Endodermal cell (in vitro differentiated cells): ENCODE results near the gene LSM14B. TPM values are rescaled to one million over a fixed set of nuclear protein-coding genes. Genes with fewer than 3 reads are reported as not detected.
A peak's percentile ranks its signal among the peaks of the same experiment; 100 is the strongest.

Experiments used
- DNase-seq: peaks from one replicate; pipeline ENCODE4 v3.0.0-alpha.2; 2017
- H3K27ac ChIP-seq: 2 replicates; pipeline ENCODE4 v1.5.1; 2013; ENCODE audit warnings: mild to moderate bottlenecking, low read depth, low read length, moderate library complexity
- H3K27me3 ChIP-seq: 2 replicates; pipeline ENCODE4 v1.6.1; 2013; ENCODE audit warnings: mild to moderate bottlenecking, low read length, moderate library complexity; ENCODE audit not compliant: insufficient read depth, control insufficient read depth, poor library complexity, severe bottlenecking
- H3K36me3 ChIP-seq: 2 replicates; pipeline ENCODE4 v1.7.0; 2013; ENCODE audit warnings: mild to moderate bottlenecking, low read length, moderate library complexity; ENCODE audit not compliant: control insufficient read depth, insufficient read depth
- H3K4me1 ChIP-seq: one replicate; pipeline ENCODE4 v1.7.0; 2013; ENCODE audit warnings: low read length; ENCODE audit not compliant: control insufficient read depth, insufficient read depth
- H3K4me3 ChIP-seq: 2 replicates; pipeline ENCODE4 v1.5.1; 2013; ENCODE audit warnings: mild to moderate bottlenecking, low read length, moderate library complexity
- H3K9ac ChIP-seq: 2 replicates; pipeline ENCODE4 v1.6.1; 2013; ENCODE audit warnings: mild to moderate bottlenecking, low read length, moderate library complexity; ENCODE audit not compliant: poor library complexity, severe bottlenecking; ENCODE audit errors: extremely low read depth
- H3K9me3 ChIP-seq: 2 replicates; pipeline ENCODE4 v1.6.1; 2013; ENCODE audit warnings: mild to moderate bottlenecking, low read length, moderate library complexity; ENCODE audit not compliant: control insufficient read depth
- H3K27ac Mint-ChIP-seq: 2 replicates; pipeline ENCODE4 v1.8.0; 2020; ENCODE audit warnings: mixed read lengths
- H3K27me3 Mint-ChIP-seq: 2 replicates; pipeline ENCODE4 v1.8.0; 2021; ENCODE audit warnings: mild to moderate bottlenecking, mixed read lengths; ENCODE audit not compliant: insufficient read depth
- H3K36me3 Mint-ChIP-seq: 2 replicates; pipeline ENCODE4 v1.8.0; 2020; ENCODE audit warnings: low read depth, mixed read lengths
- H3K4me1 Mint-ChIP-seq: 2 replicates; pipeline ENCODE4 v1.8.0; 2020; ENCODE audit warnings: mixed read lengths
- H3K4me3 Mint-ChIP-seq: 2 replicates; pipeline ENCODE4 v1.8.0; 2020; ENCODE audit warnings: mild to moderate bottlenecking, moderate library complexity, mixed read lengths
- H3K9me3 Mint-ChIP-seq: 2 replicates; pipeline ENCODE4 v1.8.0; 2020; ENCODE audit warnings: mild to moderate bottlenecking, mixed read lengths
- WGBS, 2 experiments: methylation state at CpG; one replicate each; pipeline versions ENCODE4 v1.1.5 to v1.1.7; 2013; ENCODE audit warnings: missing lambda C conversion rate in 2 of 2, mixed read lengths in 1 of 2; ENCODE audit not compliant: insufficient coverage in 1 of 2, insufficient read length in 1 of 2; 5-methylcytosine and 5-hydroxymethylcytosine counted together
- total RNA-seq, 2 donors: library from RNA; stranded (reverse); fragmentation: NEBNext Ultra II Directional in 1 of 2; extraction: Animal tissue kit (Norgen Biotek cat#: 25700) in 1 of 2; gene quantifications; 2 replicates in 1 of 2; 3 replicates in 1 of 2; pipeline ENCODE4 v1.2.1, GENCODE V29; 2021
- TF ChIP-seq, protein P1 (sequence below): fragments of 200-600 bp; sonication (generic); conservative IDR thresholded peaks from 2 replicates; pipeline ENCODE4 v1.5.0; 2021; ENCODE audit warnings: antibody characterized with exemption, mild to moderate bottlenecking

The LSM14B gene
- total RNA-seq, 2 donors from 2014 or later = 89.1 to 91.1 TPM

GRCh38 chr20:62085206-62085605 is 37.1 kb upstream of the LSM14B start:
- no peak overlapping the region for H3K9ac ChIP-seq
- DNase-seq = no peak
- H3K4me1 ChIP-seq = no peaks in the 10 kb centered on the region
- Mint-ChIP-seq H3K4me1 (no peaks in the 10 kb centered on the region), H3K4me3 (no peak overlapping the region), H3K9me3 (no peaks in the 10 kb centered on the region), H3K36me3 (no peaks in the 10 kb centered on the region), H3K27me3 (peaks cover 5% of the 10 kb centered on the region), H3K27ac (no peak overlapping the region)
- 88 to 93% methylated on average over 7 to 9 of the region's 9 CpGs for WGBS, 2 experiments
- TF ChIP-seq, protein P1, sequence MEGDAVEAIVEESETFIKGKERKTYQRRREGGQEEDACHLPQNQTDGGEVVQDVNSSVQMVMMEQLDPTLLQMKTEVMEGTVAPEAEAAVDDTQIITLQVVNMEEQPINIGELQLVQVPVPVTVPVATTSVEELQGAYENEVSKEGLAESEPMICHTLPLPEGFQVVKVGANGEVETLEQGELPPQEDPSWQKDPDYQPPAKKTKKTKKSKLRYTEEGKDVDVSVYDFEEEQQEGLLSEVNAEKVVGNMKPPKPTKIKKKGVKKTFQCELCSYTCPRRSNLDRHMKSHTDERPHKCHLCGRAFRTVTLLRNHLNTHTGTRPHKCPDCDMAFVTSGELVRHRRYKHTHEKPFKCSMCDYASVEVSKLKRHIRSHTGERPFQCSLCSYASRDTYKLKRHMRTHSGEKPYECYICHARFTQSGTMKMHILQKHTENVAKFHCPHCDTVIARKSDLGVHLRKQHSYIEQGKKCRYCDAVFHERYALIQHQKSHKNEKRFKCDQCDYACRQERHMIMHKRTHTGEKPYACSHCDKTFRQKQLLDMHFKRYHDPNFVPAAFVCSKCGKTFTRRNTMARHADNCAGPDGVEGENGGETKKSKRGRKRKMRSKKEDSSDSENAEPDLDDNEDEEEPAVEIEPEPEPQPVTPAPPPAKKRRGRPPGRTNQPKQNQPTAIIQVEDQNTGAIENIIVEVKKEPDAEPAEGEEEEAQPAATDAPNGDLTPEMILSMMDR = no peak
- H3K27ac ChIP-seq = no peak overlapping the region
- no peaks in the 10 kb centered on the region for H3K36me3 ChIP-seq
- H3K4me3 ChIP-seq = no peak overlapping the region
- no peaks in the 10 kb centered on the region for H3K27me3 ChIP-seq
- H3K9me3 ChIP-seq = no peaks in the 10 kb centered on the region

- H3K4me3 Mint-ChIP-seq = no peak overlapping the region
- H3K36me3 ChIP-seq = no peaks in the 10 kb centered on the region
- no peaks in the 10 kb centered on the region for H3K4me1 Mint-ChIP-seq
- TF ChIP-seq, protein P1 = no peak
- no peaks in the 10 kb centered on the region for H3K36me3 Mint-ChIP-seq
- no peaks in the 10 kb centered on the region for H3K27me3 Mint-ChIP-seq
- no peak overlapping the region for H3K27ac Mint-ChIP-seq
- H3K27ac ChIP-seq = no peak overlapping the region
- H3K4me1 ChIP-seq = no peaks in the 10 kb centered on the region
- H3K9ac ChIP-seq = no peak overlapping the region
- no peak overlapping the region for H3K4me3 ChIP-seq
- peaks cover 2% of the 10 kb centered on the region for H3K9me3 Mint-ChIP-seq
- peak; percentile 66 for DNase-seq
- WGBS, 2 experiments = 64 to 74% methylated on average over 8 to 11 of the region's 11 CpGs
- no peaks in the 10 kb centered on the region for H3K9me3 ChIP-seq
- H3K27me3 ChIP-seq = no peaks in the 10 kb centered on the region
Measured at GRCh38 chr20:62087227-62087626, 35.0 kb upstream of the LSM14B start.

DNA sequence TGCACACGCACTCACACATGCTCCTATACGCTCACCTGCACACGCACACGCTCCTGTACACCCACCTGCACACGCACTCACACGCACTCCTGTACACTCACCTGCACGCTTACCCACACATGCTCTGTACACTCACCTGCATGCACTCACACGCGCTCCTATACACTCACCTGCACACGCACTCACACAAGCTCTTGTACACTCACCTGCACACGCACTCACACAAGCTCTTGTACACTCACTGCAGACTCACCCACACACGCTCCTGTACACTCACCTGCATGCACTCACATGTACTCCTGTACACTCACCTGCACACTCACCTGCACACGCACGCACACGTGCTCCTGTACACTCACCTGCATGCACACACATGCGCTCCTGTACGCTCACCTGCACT is 34.6 kb upstream of the LSM14B start:
- Mint-ChIP-seq H3K36me3 (no peaks in the 10 kb centered on the region), H3K9me3 (peaks cover 3% of the 10 kb centered on the region), H3K4me3 (no peak overlapping the region), H3K27ac (no peak overlapping the region), H3K27me3 (no peaks in the 10 kb centered on the region), H3K4me1 (no peaks in the 10 kb centered on the region)
- no peak overlapping the region for H3K9ac ChIP-seq
- H3K4me3 ChIP-seq = no peak overlapping the region
- H3K36me3 ChIP-seq = no peaks in the 10 kb centered on the region
- DNase-seq = no peak
- 93 to 98% methylated on average over 13 to 17 of the region's 17 CpGs for WGBS, 2 experiments
- no peak overlapping the region for H3K27ac ChIP-seq
- H3K27me3 ChIP-seq = no peaks in the 10 kb centered on the region
- TF ChIP-seq, protein P1 = no peak
- H3K9me3 ChIP-seq = peaks cover 1% of the 10 kb centered on the region
- H3K4me1 ChIP-seq = no peaks in the 10 kb centered on the region
